ENCODE measurements around the gene RGS8.

The RGS8 gene

GRCh38 chr1:182639330-182639729, 45.1 kb downstream of the RGS8 start:
- DNase-seq (ENCODE audit: low spot score), result no peak

- DNase-seq (ENCODE audit: low spot score), result no peak
These were observed 46.6 kb downstream of the RGS8 start for GRCh38 chr1:182637769-182638168.

DNA sequence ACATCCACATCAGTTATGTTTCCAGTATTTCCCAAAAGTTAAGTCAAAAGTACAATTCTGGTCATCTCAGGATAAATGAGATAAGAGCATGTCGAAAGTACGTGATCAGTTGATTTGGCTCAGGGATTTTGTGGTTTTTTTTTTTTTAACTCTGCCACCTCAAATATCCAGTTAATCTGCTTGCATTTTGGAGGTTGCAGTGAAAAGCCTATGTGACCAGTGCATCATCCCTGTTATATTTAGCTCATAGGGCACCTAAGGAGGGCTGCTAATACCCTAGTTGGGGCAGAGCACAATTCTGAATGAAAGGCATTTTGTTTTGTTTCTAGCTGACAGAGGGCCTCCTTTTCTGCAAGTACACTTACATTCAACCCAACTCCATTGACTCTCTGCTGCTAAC, 48.5 kb downstream of the RGS8 start:
- DNase-seq (ENCODE audit: low spot score), result no peak
